SU-DHL-6 (cell line): ENCODE data around the gene CRYZ.

Source experiments
- H2AFZ ChIP-seq: fragments of 200-600 bp; sonication (generic); 2 replicates; pipeline ENCODE4 v1.6.1; 2014; ENCODE audit warnings: low read depth, mild to moderate bottlenecking, moderate library complexity, mixed read lengths, antibody characterized with exemption, low read length; ENCODE audit not compliant: severe bottlenecking
- H3F3A ChIP-seq: fragments of 200-600 bp; shearing (Covaris generic); 2 replicates; pipeline ENCODE4 v1.6.0; 2016; ENCODE audit warnings: antibody characterized with exemption, mild to moderate bottlenecking; ENCODE audit not compliant: insufficient read depth
- H3K27ac ChIP-seq: fragments of 200-600 bp; sonication (generic); 2 replicates; pipeline ENCODE4 v1.5.1; 2016; ENCODE audit warnings: low read depth, mild to moderate bottlenecking, low read length, moderate library complexity, mixed read lengths
- H3K27me3 ChIP-seq: fragments of 200-600 bp; sonication (generic), shearing (Covaris generic); 2 replicates; pipeline ENCODE4 v1.6.0; 2014; ENCODE audit warnings: mild to moderate bottlenecking, low read length
- H3K36me3 ChIP-seq: fragments of 200-600 bp; sonication (generic); 2 replicates; pipeline ENCODE4 v1.6.1; 2014; ENCODE audit warnings: mild to moderate bottlenecking, low read length, mixed read lengths
- H3K4me2 ChIP-seq: fragments of 300-600, 200-600 bp; shearing (Covaris generic), sonication (generic); 2 replicates; pipeline ENCODE4 v1.6.0; 2014; ENCODE audit warnings: low read length, low read depth, mild to moderate bottlenecking; ENCODE audit not compliant: poor library complexity, severe bottlenecking
- H3K4me3 ChIP-seq: fragments of 200-600 bp; sonication (generic); 2 replicates; pipeline ENCODE4 v1.5.1; 2014; ENCODE audit warnings: antibody characterized with exemption, low read length, mild to moderate bottlenecking, mixed read lengths; ENCODE audit not compliant: insufficient read depth, poor library complexity, severe bottlenecking
- H3K79me2 ChIP-seq: fragments of 200-600 bp; sonication (generic); 2 replicates; pipeline ENCODE4 v1.6.1; 2014; ENCODE audit warnings: mild to moderate bottlenecking, low read length, moderate library complexity; ENCODE audit not compliant: insufficient read depth
- H3K9ac ChIP-seq: fragments of 200-600 bp; sonication (generic); 2 replicates; pipeline ENCODE4 v1.7.0; 2014; ENCODE audit warnings: mild to moderate bottlenecking, low read length
- H3K9me2 ChIP-seq: fragments of 200-600 bp; sonication (generic); replicated peaks from 2 replicates; pipeline ENCODE4 v1.6.1; 2014; ENCODE audit warnings: low read length; ENCODE audit not compliant: insufficient read depth
- H3K9me3 ChIP-seq: fragments of 200-600 bp; sonication (generic); 2 replicates; pipeline ENCODE4 v1.6.1; 2014; ENCODE audit warnings: low read length, mixed read lengths; ENCODE audit not compliant: insufficient read depth
- H4K20me1 ChIP-seq: fragments of 200-600 bp; sonication (generic); 2 replicates; pipeline ENCODE4 v1.6.1; 2014; ENCODE audit warnings: low read depth, mild to moderate bottlenecking, antibody characterized with exemption, low read length, moderate library complexity, mixed read lengths
- CTCF ChIP-seq: fragments of 200-600 bp; sonication (generic); IDR thresholded peaks from one replicate; pipeline ENCODE4 v1.5.1; 2017; ENCODE audit warnings: antibody characterized with exemption, mild to moderate bottlenecking, low read length, moderate library complexity; ENCODE audit not compliant: insufficient read depth, poor library complexity, severe bottlenecking
- EZH2phosphoT487 ChIP-seq: fragments of 200-600 bp; sonication (generic), shearing (Covaris generic); conservative IDR thresholded peaks from 2 replicates; pipeline ENCODE4 v1.6.1; 2018; ENCODE audit warnings: mild to moderate bottlenecking, antibody characterized with exemption, low read length, moderate library complexity, mixed read lengths

Gene CRYZ

GRCh38 chr1:74716822-74717221 is 16.0 kb downstream of the CRYZ start:
- Histone ChIP-seq H3K4me2 (no peak overlapping the region), H3K4me3 (no peak overlapping the region), H3K9ac (no peak overlapping the region), H3K27me3 (no peaks in the 10 kb centered on the region), H4K20me1 (no peaks in the 10 kb centered on the region), H2AFZ (no peak overlapping the region), H3K36me3 (0 out of 2 replicates have a peak, but pooled peaks cover 8% of the 10 kb centered on the region), H3K9me3 (no peaks in the 10 kb centered on the region), H3K79me2 (no peaks in the 10 kb centered on the region), H3K27ac (no peak overlapping the region), H3F3A (no peaks in the 10 kb centered on the region), H3K9me2 (no peaks in the 10 kb centered on the region)
- TF ChIP-seq CTCF (no peak), EZH2phosphoT487 (no peak)

GRCh38 chr1:74715806-74716205 is 17.0 kb downstream of the CRYZ start:
- H3K4me2 ChIP-seq = no peak overlapping the region
- no peak overlapping the region for H3K9ac ChIP-seq
- no peaks in the 10 kb centered on the region for H3K9me2 ChIP-seq
- no peak overlapping the region for H3K4me3 ChIP-seq
- H3K79me2 ChIP-seq = no peaks in the 10 kb centered on the region
- H4K20me1 ChIP-seq = no peaks in the 10 kb centered on the region
- H3F3A ChIP-seq = no peaks in the 10 kb centered on the region
- H3K9me3 ChIP-seq = no peaks in the 10 kb centered on the region
- H3K36me3 ChIP-seq = 0 out of 2 replicates have a peak, but pooled peaks cover 8% of the 10 kb centered on the region
- no peak for TF ChIP-seq CTCF
- TF ChIP-seq EZH2phosphoT487 = no peak
- no peaks in the 10 kb centered on the region for H3K27me3 ChIP-seq
- no peak overlapping the region for H3K27ac ChIP-seq
- no peak overlapping the region for H2AFZ ChIP-seq

- TF ChIP-seq CTCF (no peak), EZH2phosphoT487 (no peak)
- Histone ChIP-seq H3K9me2 (no peaks in the 10 kb centered on the region), H3K9me3 (no peaks in the 10 kb centered on the region), H2AFZ (no peak overlapping the region), H3K9ac (no peak overlapping the region), H3K27me3 (no peaks in the 10 kb centered on the region), H3F3A (no peaks in the 10 kb centered on the region), H3K36me3 (peaks cover 8% of the 10 kb centered on the region; the same call in 1 of the 2 replicates), H4K20me1 (no peaks in the 10 kb centered on the region), H3K79me2 (no peaks in the 10 kb centered on the region), H3K4me3 (no peak overlapping the region), H3K27ac (no peak overlapping the region), H3K4me2 (no peak overlapping the region)
Observed at GRCh38 chr1:74715236-74715502, 17.7 kb downstream of the CRYZ start.
